ENCODE measurements around the gene DDC.

The DDC gene

GRCh38 chr7:50491943-50492342 lies 73.3 kb downstream of the DDC start:
- FAIRE-seq = no peak
- no peak for DNase-seq (ENCODE audit: low spot score)

- no peak for DNase-seq (ENCODE audit: low spot score)
- no peak for FAIRE-seq
These were observed 74.0 kb downstream of the DDC start for GRCh38 chr7:50491209-50491608.

- DNase-seq (ENCODE audit: low spot score) (no peak), FAIRE-seq (no peak)
These were observed 76.8 kb downstream of the DDC start for GRCh38 chr7:50488379-50488778.

- no peak for FAIRE-seq
These were observed 78.7 kb downstream of the DDC start for GRCh38 chr7:50486512-50486911.

GRCh38 chr7:50481867-50482266 lies 83.3 kb downstream of the DDC start:
- FAIRE-seq = peak; percentile 17

More at GRCh38 chr7:50486512-50486911, 78.7 kb downstream of the DDC start:
- DNase-seq (ENCODE audit: low spot score) = no peak

GRCh38 chr7:50480797-50481196 lies 84.4 kb downstream of the DDC start:
- no peak for DNase-seq (ENCODE audit: low spot score)
- FAIRE-seq = no peak

More at GRCh38 chr7:50481867-50482266, 83.3 kb downstream of the DDC start:
- no peak for DNase-seq (ENCODE audit: low spot score)

- FAIRE-seq = no peak
- no peak for DNase-seq (ENCODE audit: low spot score)
These were observed 85.3 kb downstream of the DDC start for GRCh38 chr7:50479743-50480517.

GRCh38 chr7:50477640-50478039 lies 87.6 kb downstream of the DDC start:
- DNase-seq (ENCODE audit: low spot score) (no peak), FAIRE-seq (no peak)

GRCh38 chr7:50476953-50477625 lies 88.1 kb downstream of the DDC start:
- FAIRE-seq (peak; percentile 56), DNase-seq (ENCODE audit: low spot score) (no peak)

- FAIRE-seq = no peak
- DNase-seq (ENCODE audit: low spot score) = no peak
These were observed 89.9 kb downstream of the DDC start for GRCh38 chr7:50475340-50475739.

GRCh38 chr7:50474382-50475160 lies 90.6 kb downstream of the DDC start:
- no peak for FAIRE-seq
- DNase-seq (ENCODE audit: low spot score) = no peak

GRCh38 chr7:50473531-50473930 lies 91.7 kb downstream of the DDC start:
- no peak for DNase-seq (ENCODE audit: low spot score)
- no peak for FAIRE-seq

GRCh38 chr7:50472427-50472826 lies 92.8 kb downstream of the DDC start:
- FAIRE-seq = no peak
- DNase-seq (ENCODE audit: low spot score) = no peak

GRCh38 chr7:50471970-50472369 lies 93.2 kb downstream of the DDC start:
- FAIRE-seq (no peak), DNase-seq (ENCODE audit: low spot score) (no peak)

GRCh38 chr7:50470250-50471163 lies 94.7 kb downstream of the DDC start:
- FAIRE-seq (peak; percentile 44), DNase-seq (ENCODE audit: low spot score) (no peak)

- FAIRE-seq = peak; percentile 17
- DNase-seq (ENCODE audit: low spot score) = no peak
These were observed 96.0 kb downstream of the DDC start for GRCh38 chr7:50469181-50469580.

- FAIRE-seq = peak; percentile 90
- peak; percentile 89 for DNase-seq (ENCODE audit: low spot score)
These were observed 97.2 kb downstream of the DDC start for GRCh38 chr7:50467817-50468610.

- peak; percentile 5 for FAIRE-seq
- no peak for DNase-seq (ENCODE audit: low spot score)
These were observed 98.2 kb downstream of the DDC start for GRCh38 chr7:50466815-50467585.

GRCh38 chr7:50463035-50463434 lies 102.2 kb downstream of the DDC start:
- FAIRE-seq (no peak), DNase-seq (ENCODE audit: low spot score) (no peak)
